Testis (tissue), 2 donors: Measurements from ENCODE around the gene PTPRD.

ENCODE experiments used
- POLR2A ChIP-seq: fragments of 450-650 bp; IDR thresholded peaks from one replicate; pipeline ENCODE4 v1.6.1; 2017; ENCODE audit warnings: antibody characterized with exemption, mild to moderate bottlenecking, moderate library complexity
- TF ChIP-seq, protein P1 (sequence below), 3 experiments: fragments of 450-650 bp in 2 of 3; fragments of 200-600 bp in 1 of 3; sonication (generic) in 1 of 3; IDR thresholded peaks; one replicate each; pipeline ENCODE4 v1.5.1; 2016 to 2019; ENCODE audit warnings: antibody characterized with exemption in 3 of 3, mild to moderate bottlenecking in 2 of 3, moderate library complexity in 1 of 3

DNA sequence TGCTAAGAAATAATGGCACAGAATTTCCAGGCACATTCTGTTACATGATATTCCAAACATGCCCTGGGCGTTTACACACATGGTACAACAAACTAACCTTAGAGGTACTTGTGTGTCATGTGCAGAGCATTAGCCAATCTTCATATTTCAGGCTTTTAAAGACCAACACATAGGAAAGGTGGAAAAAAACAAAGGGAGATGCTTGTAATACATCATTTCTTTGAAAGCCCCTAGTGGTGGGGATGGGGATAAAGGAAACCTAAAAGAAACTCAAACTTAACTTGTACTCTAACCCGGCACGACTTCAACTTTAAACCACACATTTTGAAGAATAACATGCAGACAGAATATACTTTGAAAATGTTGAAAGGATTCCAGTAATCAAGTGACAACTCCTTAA is 133.6 kb downstream of the PTPRD start:
- TF ChIP-seq, protein P1, sequence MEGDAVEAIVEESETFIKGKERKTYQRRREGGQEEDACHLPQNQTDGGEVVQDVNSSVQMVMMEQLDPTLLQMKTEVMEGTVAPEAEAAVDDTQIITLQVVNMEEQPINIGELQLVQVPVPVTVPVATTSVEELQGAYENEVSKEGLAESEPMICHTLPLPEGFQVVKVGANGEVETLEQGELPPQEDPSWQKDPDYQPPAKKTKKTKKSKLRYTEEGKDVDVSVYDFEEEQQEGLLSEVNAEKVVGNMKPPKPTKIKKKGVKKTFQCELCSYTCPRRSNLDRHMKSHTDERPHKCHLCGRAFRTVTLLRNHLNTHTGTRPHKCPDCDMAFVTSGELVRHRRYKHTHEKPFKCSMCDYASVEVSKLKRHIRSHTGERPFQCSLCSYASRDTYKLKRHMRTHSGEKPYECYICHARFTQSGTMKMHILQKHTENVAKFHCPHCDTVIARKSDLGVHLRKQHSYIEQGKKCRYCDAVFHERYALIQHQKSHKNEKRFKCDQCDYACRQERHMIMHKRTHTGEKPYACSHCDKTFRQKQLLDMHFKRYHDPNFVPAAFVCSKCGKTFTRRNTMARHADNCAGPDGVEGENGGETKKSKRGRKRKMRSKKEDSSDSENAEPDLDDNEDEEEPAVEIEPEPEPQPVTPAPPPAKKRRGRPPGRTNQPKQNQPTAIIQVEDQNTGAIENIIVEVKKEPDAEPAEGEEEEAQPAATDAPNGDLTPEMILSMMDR (IDR thresholded peaks at IDR 0.05) = peak in 1 of 3 experiments; percentile 24
- TF ChIP-seq POLR2A = no peak
